ENCODE measurements around the gene GNPDA1.
"Not testable (repeated sequence)": the region's sequence is repeated elsewhere in the genome, so short reads cannot be mapped to it uniquely, and the experiment has no call there.

The GNPDA1 gene

DNA sequence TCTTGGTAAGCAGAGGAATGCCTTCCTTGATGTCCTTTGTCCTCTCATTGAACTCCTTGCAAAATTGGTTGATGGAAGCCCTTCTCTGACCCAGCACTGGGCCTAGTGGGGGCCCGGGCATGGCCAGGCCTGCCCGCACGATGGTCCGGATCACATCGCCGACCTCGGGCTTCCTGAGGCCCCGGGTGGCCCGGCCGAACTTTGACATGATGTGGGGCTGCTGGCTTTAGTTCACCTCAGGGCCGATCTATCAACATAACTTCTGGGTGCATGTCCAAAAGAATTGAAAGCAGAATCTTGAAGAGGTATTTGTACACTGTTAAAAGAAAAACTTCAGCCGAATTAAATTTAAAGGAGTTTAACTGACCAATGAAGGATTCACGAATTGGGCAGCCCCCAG is 24.1 kb upstream of the GNPDA1 start:
- H3K27ac ChIP-seq: no peak overlapping the region
- CTCF ChIA-PET: no interaction called here
- DNase-seq (ENCODE audit: low spot score): no peak
- POLR2A ChIA-PET (ENCODE audit: low non-redundant PET): no interaction called here
- TF ChIP-seq, protein P1, sequence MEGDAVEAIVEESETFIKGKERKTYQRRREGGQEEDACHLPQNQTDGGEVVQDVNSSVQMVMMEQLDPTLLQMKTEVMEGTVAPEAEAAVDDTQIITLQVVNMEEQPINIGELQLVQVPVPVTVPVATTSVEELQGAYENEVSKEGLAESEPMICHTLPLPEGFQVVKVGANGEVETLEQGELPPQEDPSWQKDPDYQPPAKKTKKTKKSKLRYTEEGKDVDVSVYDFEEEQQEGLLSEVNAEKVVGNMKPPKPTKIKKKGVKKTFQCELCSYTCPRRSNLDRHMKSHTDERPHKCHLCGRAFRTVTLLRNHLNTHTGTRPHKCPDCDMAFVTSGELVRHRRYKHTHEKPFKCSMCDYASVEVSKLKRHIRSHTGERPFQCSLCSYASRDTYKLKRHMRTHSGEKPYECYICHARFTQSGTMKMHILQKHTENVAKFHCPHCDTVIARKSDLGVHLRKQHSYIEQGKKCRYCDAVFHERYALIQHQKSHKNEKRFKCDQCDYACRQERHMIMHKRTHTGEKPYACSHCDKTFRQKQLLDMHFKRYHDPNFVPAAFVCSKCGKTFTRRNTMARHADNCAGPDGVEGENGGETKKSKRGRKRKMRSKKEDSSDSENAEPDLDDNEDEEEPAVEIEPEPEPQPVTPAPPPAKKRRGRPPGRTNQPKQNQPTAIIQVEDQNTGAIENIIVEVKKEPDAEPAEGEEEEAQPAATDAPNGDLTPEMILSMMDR (conservative IDR thresholded peaks at IDR 0.05; ENCODE audit: low read depth): no peak

DNA sequence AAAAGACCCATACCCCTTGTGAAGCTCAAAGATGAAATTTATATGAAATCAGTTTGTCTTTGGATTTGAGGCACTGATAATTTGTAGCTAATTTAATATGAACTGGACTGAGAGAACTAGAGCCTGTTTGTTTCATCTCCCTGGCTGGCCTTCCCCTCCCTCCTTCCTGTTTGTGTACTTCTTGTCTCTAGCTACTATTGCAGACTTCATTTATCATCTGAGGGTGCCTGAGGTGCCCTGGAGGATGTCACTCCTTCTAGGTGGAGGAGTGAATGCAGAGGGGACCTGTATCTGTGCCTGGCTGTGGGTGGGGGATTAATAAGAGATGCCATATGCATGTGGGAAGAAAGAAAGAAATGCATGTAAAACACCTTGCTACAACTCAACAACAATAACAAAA is 22.2 kb upstream of the GNPDA1 start:
- DNase-seq (ENCODE audit: low spot score): no peak
- no peak overlapping the region for H3K27ac ChIP-seq
- TF ChIP-seq, protein P1 (conservative IDR thresholded peaks at IDR 0.05; ENCODE audit: low read depth): no peak
- CTCF ChIA-PET: no interaction called here
- POLR2A ChIA-PET (ENCODE audit: low non-redundant PET): no interaction called here

DNA sequence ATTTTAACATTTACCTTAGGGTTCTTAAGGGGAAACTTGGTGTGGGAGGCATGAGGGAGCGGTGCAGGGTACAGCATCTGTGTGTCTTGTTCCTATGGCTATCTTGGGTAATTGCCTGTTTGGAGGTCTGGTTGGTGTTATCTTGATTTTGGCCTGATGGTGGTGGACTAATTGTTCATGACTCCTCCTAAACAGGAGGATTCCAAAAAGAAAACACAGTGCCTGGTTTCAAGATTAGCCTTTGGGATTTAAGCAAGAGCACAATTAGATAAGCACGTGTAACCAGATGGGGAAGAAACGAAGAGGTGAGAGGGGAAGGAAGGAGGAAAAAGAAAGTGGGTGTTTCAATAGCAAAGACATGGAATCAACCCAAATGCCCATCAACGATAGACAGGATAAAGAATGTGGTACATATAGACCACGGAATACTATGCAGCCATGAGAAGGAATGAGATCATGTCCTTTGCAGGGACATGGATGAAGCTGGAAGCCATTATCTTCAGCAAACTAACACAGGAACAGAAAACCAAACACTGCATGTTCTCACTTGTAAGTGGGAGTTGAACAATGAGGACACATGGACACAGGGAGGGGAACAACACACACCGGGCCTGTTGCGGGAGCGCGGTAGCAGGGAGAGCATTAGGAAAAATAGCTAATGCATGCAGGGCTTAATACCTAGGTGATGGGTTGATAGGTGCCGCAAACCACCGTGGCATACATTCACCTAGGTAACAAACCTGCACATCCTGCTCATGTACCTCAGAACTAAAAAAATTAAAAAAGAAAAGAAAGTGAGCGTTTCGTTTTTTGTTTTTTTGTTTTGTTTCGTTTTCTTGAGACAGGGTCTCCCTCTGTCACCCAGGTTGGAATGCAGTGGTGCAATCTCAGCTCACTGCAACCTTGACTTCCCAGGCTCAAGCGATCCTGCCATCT is 21.1 kb upstream of the GNPDA1 start:
- CTCF ChIA-PET; H3K27ac ChIP-seq; POLR2A ChIA-PET (ENCODE audit: low non-redundant PET); DNase-seq (ENCODE audit: low spot score): not testable (repeated sequence)

DNA sequence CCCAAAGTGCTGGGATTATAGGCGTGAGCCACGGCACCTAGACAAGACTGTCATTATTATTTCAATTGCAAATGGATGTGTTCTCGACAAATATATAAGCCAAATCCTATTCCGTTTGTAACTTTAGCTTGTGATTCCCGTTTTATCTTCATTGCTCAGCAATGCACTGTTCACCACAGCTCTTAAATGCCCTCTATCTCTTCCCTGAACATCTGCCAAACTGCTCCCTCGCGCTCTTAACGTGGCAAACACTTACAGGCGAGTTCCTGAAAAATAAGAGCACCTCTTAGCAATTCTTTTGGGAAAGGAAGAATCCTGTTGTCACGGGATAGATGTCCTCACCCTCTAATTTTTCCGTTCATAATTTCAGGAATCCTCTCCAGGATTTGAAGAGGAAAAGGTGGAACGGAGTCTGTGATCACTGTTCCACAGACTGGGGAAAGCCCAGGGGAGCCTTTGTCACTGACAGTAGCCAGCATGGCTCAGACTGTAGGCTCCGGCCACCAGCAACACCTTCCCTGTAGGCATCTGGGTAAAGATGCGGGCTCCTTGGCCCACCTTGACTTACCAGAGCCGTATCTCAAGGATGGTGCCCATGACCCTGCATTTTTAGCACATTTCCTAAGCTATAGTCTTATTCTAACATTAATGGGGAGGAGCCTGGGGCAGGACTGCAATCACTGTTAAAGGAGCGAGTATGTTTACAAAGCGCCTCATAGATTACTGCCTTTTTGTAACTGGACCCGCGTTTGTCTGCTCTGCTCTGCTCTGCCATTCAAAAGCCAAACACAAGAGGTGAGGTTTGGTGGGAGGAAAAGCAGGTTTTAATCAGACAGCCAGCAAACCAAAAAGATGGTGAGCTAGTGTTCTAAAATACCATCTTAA is 20.2 kb upstream of the GNPDA1 start:
- H3K27ac ChIP-seq: no peak overlapping the region
- POLR2A ChIA-PET (ENCODE audit: low non-redundant PET): no interaction called here
- TF ChIP-seq, protein P1 (conservative IDR thresholded peaks at IDR 0.05; ENCODE audit: low read depth): no peak
- no peak for DNase-seq (ENCODE audit: low spot score)
- CTCF ChIA-PET: interaction anchor here (0.6 kb wide), 1 partner anchor 43 kb away, joined by 3 read pairs; no protein-coding TSS in a partner anchor

DNA sequence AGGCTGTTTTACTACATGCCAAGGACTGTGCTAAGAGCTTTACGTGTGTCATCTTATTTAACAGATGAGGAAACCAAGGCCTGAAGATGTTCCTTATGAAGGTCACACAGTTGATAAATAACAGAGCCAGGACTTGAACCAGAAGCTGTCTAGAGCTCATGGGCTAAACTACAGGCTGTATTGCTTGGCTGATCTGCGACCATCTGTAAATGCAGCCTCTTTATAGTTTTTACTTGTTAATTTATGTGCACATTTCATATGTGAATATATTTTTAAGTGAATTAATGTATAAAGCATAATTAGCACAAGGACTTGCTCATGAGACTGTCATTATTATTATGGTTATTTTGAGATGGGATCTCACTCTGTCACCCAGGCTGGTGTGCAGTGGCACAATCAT is 19.3 kb upstream of the GNPDA1 start:
- ChIA-PET POLR2A (ENCODE audit: low non-redundant PET) (no interaction called here), CTCF (interaction anchor here (0.6 kb wide), 2 partner anchors 15 to 42 kb away, joined by 3 read pairs; no protein-coding TSS in a partner anchor)
- no peak overlapping the region for H3K27ac ChIP-seq
- TF ChIP-seq, protein P1 (conservative IDR thresholded peaks at IDR 0.05; ENCODE audit: low read depth): no peak
- no peak for DNase-seq (ENCODE audit: low spot score)

DNA sequence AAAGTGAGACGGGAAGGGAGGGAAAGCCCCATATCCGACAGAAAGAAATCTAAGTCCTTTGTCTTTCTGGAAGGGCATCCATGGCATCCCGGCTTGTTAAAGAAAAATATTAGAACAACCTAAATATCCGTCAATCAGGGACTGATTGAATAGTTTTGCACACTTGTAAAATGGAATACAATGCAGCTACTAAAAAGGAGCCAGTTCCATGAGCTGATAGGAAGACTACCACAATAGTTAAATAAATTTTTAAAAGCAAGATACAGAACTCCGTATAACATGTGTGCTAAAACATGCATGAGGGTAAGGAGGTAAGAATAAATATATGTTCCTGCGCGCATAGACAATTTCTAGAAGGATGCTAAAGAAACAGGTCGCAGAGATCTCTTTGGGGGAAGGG is 12.8 kb upstream of the GNPDA1 start:
- CTCF ChIA-PET: interaction anchor here (0.6 kb wide), 1 partner anchor 20 kb away, joined by 3 read pairs; no protein-coding TSS in a partner anchor
- H3K27ac ChIP-seq: no peak overlapping the region
- no peak for DNase-seq (ENCODE audit: low spot score)
- POLR2A ChIA-PET (ENCODE audit: low non-redundant PET): no interaction called here
- TF ChIP-seq, protein P1 (conservative IDR thresholded peaks at IDR 0.05; ENCODE audit: low read depth): no peak

All from RWPE1 (cell line).